Measurements from ENCODE around the gene ACOT2. TPM values are rescaled to one million over a fixed set of nuclear protein-coding genes. Genes with fewer than 3 reads are reported as not detected.
A peak's percentile ranks its signal among the peaks of the same experiment; 100 is the strongest.

ACOT2 gene
- total and polyA plus RNA-seq, 10 of the 15 experiments (the other 5 are each of a cell fraction or from before 2014, with no cell fraction given): 9.6 to 41.9 (median 22.8) TPM

DNA sequence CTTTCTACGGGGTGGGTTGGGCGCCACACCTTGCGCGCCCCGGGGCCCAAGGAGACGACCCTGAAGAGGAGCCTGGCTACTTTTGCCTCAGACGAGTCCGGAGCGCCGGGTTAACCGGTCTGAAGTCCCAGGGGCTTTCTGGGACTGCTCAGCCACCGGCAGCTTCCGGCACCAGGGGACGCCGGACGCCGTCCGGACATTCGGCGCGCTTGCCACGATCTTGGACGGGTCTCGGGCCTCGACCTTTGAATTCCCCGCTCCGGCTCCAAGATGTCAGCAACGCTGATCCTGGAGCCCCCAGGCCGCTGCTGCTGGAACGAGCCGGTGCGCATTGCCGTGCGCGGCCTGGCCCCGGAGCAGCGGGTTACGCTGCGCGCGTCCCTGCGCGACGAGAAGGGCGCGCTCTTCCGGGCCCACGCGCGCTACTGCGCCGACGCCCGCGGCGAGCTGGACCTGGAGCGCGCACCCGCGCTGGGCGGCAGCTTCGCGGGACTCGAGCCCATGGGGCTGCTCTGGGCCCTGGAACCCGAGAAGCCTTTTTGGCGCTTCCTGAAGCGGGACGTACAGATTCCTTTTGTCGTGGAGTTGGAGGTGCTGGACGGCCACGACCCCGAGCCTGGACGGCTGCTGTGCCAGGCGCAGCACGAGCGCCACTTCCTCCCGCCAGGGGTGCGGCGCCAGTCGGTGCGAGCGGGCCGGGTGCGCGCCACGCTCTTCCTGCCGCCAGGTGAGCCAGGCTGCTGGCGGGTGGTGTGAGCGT, 22.9 kb downstream of the ACOT2 start, which contains the start of gene ACOT4:
Gene ACOT4, plus strand, starts transcription at position 184 of the 760 bp plus-strand sequence. Its CDS starts 87 bp downstream, at position 271.
- ChIA-PET RAD21 (ENCODE audit: unreplicated experiment) (no interaction called here), CTCF (interaction anchor here (0.6 to 1.0 kb wide), 2 partner anchors 22 to 80 kb away, joined by 3 to 5 read pairs; partner anchors contain the start of gene ACOT2), POLR2A (no interaction called here), SMC1A (ENCODE audit: uncharacterized antibody, unreplicated experiment) (interaction anchor here (0.6 kb wide), 1 partner anchor 1193 kb away, joined by 3 read pairs; no protein-coding TSS in a partner anchor)
- Histone ChIP-seq H3K4me1 (ENCODE audit: control insufficient read depth, insufficient read depth, low read length) (no peaks in the 10 kb centered on the region), H4K20me1 (ENCODE audit: control insufficient read depth, insufficient read depth) (no peaks in the 10 kb centered on the region), H3K9me3 (replicated peaks; ENCODE audit: control insufficient read depth, insufficient read depth, low read length) (no peaks in the 10 kb centered on the region), H3K27ac (ENCODE audit: control insufficient read depth, insufficient read depth) (no peak within 1 kb of the TSS), H3K4me3 (peak within 1 kb of the TSS; percentile 63; the same call in 1 of the 2 replicates), H2AFZ (ENCODE audit: control insufficient read depth, low read depth, low read length) (peak within 1 kb of the TSS; percentile 84), H3K79me2 (ENCODE audit: control insufficient read depth, insufficient read depth, low read length) (no peaks in the 10 kb centered on the region), H3K36me3 (ENCODE audit: control insufficient read depth in 2 of 2, insufficient read depth in 2 of 2, low read length in 1 of 2) (no peaks in the 10 kb centered on the region), H3K4me2 (ENCODE audit: control insufficient read depth, insufficient read depth) (peak within 1 kb of the TSS; percentile 89), H3K9ac (ENCODE audit: control insufficient read depth, insufficient read depth, low read length) (peak within 1 kb of the TSS; percentile 64; the same call in 1 of the 2 replicates), H3K27me3 (replicated peaks in 1 of 2; ENCODE audit: control insufficient read depth in 2 of 2, insufficient read depth in 2 of 2, low read length in 1 of 2) (no peaks in the 10 kb centered on the region)
- no peak for DNase-seq (ENCODE audit: low read depth, low spot score)
- no TSS peak for BruUV-seq (replicated peaks)
- intact Hi-C loops (cut with micrococcal nuclease; ENCODE audit: unreplicated experiment) (no loop called here), in situ Hi-C loops (cut with MboI) (no loop called here)
- no peak for FAIRE-seq
- WGBS (ENCODE audit: insufficient coverage, insufficient replicate concordance, low lambda C conversion rate, missing lambda C conversion rate): 6% methylated on average over 88 of the region's 89 CpGs
- peak; percentile 90 for ATAC-seq
- TF ChIP-seq SIX5 (IDR thresholded peaks at IDR 0.05; ENCODE audit: low read depth, low read length, severe bottlenecking) (no peak), HDAC2 (IDR thresholded peaks at IDR 0.05) (peak; percentile 70; the same call in 1 of the 2 replicates), IKZF1 (conservative IDR thresholded peaks at IDR 0.05) (peak; percentile 96), NR2F1 (conservative IDR thresholded peaks at IDR 0.05) (peak; percentile 79), PAX5 (IDR thresholded peaks at IDR 0.05; ENCODE audit: borderline replicate concordance, low read depth, low read length) (no peak), MEF2B (IDR thresholded peaks at IDR 0.05; ENCODE audit: partially characterized antibody, poor library complexity, severe bottlenecking) (peak; percentile 69), IKZF2 (IDR thresholded peaks at IDR 0.05) (no peak), STAT1 (conservative IDR thresholded peaks at IDR 0.05) (no peak), ESRRA (IDR thresholded peaks at IDR 0.05; ENCODE audit: low read length) (no peak), ATF7 (IDR thresholded peaks at IDR 0.05; ENCODE audit: low read depth) (no peak), SUPT20H (IDR thresholded peaks at IDR 0.05; ENCODE audit: borderline replicate concordance, control insufficient read depth, low read depth, low read length) (no peak), MXI1 (IDR thresholded peaks at IDR 0.05; ENCODE audit: low read depth, low read length) (peak; percentile 39)
- TF ChIP-seq, protein P1, sequence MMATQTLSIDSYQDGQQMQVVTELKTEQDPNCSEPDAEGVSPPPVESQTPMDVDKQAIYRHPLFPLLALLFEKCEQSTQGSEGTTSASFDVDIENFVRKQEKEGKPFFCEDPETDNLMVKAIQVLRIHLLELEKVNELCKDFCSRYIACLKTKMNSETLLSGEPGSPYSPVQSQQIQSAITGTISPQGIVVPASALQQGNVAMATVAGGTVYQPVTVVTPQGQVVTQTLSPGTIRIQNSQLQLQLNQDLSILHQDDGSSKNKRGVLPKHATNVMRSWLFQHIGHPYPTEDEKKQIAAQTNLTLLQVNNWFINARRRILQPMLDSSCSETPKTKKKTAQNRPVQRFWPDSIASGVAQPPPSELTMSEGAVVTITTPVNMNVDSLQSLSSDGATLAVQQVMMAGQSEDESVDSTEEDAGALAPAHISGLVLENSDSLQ (IDR thresholded peaks at IDR 0.05): no peak
- TF ChIP-seq, protein P2, sequence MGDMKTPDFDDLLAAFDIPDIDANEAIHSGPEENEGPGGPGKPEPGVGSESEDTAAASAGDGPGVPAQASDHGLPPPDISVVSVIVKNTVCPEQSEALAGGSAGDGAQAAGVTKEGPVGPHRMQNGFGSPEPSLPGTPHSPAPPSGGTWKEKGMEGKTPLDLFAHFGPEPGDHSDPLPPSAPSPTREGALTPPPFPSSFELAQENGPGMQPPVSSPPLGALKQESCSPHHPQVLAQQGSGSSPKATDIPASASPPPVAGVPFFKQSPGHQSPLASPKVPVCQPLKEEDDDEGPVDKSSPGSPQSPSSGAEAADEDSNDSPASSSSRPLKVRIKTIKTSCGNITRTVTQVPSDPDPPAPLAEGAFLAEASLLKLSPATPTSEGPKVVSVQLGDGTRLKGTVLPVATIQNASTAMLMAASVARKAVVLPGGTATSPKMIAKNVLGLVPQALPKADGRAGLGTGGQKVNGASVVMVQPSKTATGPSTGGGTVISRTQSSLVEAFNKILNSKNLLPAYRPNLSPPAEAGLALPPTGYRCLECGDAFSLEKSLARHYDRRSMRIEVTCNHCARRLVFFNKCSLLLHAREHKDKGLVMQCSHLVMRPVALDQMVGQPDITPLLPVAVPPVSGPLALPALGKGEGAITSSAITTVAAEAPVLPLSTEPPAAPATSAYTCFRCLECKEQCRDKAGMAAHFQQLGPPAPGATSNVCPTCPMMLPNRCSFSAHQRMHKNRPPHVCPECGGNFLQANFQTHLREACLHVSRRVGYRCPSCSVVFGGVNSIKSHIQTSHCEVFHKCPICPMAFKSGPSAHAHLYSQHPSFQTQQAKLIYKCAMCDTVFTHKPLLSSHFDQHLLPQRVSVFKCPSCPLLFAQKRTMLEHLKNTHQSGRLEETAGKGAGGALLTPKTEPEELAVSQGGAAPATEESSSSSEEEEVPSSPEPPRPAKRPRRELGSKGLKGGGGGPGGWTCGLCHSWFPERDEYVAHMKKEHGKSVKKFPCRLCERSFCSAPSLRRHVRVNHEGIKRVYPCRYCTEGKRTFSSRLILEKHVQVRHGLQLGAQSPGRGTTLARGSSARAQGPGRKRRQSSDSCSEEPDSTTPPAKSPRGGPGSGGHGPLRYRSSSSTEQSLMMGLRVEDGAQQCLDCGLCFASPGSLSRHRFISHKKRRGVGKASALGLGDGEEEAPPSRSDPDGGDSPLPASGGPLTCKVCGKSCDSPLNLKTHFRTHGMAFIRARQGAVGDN (IDR thresholded peaks at IDR 0.05): peak; percentile 79; the same call in 1 of the 2 replicates
- TF ChIP-seq, protein P3, sequence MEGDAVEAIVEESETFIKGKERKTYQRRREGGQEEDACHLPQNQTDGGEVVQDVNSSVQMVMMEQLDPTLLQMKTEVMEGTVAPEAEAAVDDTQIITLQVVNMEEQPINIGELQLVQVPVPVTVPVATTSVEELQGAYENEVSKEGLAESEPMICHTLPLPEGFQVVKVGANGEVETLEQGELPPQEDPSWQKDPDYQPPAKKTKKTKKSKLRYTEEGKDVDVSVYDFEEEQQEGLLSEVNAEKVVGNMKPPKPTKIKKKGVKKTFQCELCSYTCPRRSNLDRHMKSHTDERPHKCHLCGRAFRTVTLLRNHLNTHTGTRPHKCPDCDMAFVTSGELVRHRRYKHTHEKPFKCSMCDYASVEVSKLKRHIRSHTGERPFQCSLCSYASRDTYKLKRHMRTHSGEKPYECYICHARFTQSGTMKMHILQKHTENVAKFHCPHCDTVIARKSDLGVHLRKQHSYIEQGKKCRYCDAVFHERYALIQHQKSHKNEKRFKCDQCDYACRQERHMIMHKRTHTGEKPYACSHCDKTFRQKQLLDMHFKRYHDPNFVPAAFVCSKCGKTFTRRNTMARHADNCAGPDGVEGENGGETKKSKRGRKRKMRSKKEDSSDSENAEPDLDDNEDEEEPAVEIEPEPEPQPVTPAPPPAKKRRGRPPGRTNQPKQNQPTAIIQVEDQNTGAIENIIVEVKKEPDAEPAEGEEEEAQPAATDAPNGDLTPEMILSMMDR (IDR thresholded peaks at IDR 0.05 in 2 of 3, conservative IDR thresholded peaks at IDR 0.05 in 1 of 3; ENCODE audit: control insufficient read depth in 2 of 3, extremely low read depth in 1 of 3, insufficient read depth in 1 of 3, low read depth in 3 of 3, low read length in 3 of 3): peak in 1 of 3 experiments; percentile 15; a peak in 3 of 6 replicates

Measured in GM12878 (cell line).